Vagina (tissue), 2 donors: ENCODE results near the gene ZCCHC3. TPM values are rescaled to one million over a fixed set of nuclear protein-coding genes. Genes with fewer than 3 reads are reported as not detected.

Experiments used
- DNase-seq, 2 donors: peaks; one replicate each; pipeline ENCODE4 v3.0.0-alpha.2; 2017; ENCODE audit errors: extremely low spot score in 2 of 2
- H3K27ac ChIP-seq: fragments of 200-600 bp; sonication (generic); one replicate; pipeline ENCODE4 v1.5.1; 2019
- H3K27me3 ChIP-seq: fragments of 200-600 bp; sonication (generic); one replicate; pipeline ENCODE4 v1.5.1; 2019
- H3K36me3 ChIP-seq, 2 donors: fragments of 200-600 bp; sonication (generic); one replicate each; pipeline ENCODE4 v1.5.1; 2017 to 2019
- H3K4me1 ChIP-seq: fragments of 200-600 bp; sonication (generic); one replicate; pipeline ENCODE4 v1.5.1; 2019
- H3K4me3 ChIP-seq, 2 donors: fragments of 200-600 bp; sonication (generic); 1 replicate in 1 of 2; 2 replicates in 1 of 2; pipeline ENCODE4 v1.5.1; 2016 to 2019
- H3K9me3 ChIP-seq: fragments of 200-600 bp; sonication (generic); one replicate; pipeline ENCODE4 v1.5.1; 2019
- POLR2A ChIP-seq, 2 donors: fragments of 450-650 bp; IDR thresholded peaks; one replicate each; pipeline ENCODE4 v1.6.1; 2017; ENCODE audit warnings: antibody characterized with exemption in 2 of 2, mild to moderate bottlenecking in 2 of 2, moderate library complexity in 2 of 2
- POLR2AphosphoS5 ChIP-seq, 2 donors: sonication (generic); formaldehyde crosslinking; IDR thresholded peaks; one replicate each; pipeline ENCODE4 v1.9.0; 2017; ENCODE audit warnings: antibody characterized with exemption in 2 of 2, mild to moderate bottlenecking in 2 of 2, low read depth in 1 of 2; ENCODE audit not compliant: insufficient read depth in 1 of 2
- intact Hi-C: fragments of 100-400 bp; cut with DNase I; formaldehyde crosslinking; loops from one replicate; pipeline ENCODE4 v1.15.1; 2023
- total RNA-seq: library from RNA; depleted of rRNA; stranded (reverse); fragments of >200 nt; gene quantifications from one replicate; pipeline ENCODE4 v1.2.3, GENCODE V29; 2016
- TF ChIP-seq, protein P1 (sequence below), 3 experiments: fragments of 450-650 bp in 2 of 3; fragments of 200-600 bp in 1 of 3; sonication (generic) in 1 of 3; IDR thresholded peaks; one replicate each; pipeline ENCODE4 v1.5.1; 2017 to 2019; ENCODE audit warnings: antibody characterized with exemption in 3 of 3, mild to moderate bottlenecking in 2 of 3, moderate library complexity in 2 of 3

The ZCCHC3 gene
- total RNA-seq, 1 donor from 2014 or later: 13.8 TPM

DNA sequence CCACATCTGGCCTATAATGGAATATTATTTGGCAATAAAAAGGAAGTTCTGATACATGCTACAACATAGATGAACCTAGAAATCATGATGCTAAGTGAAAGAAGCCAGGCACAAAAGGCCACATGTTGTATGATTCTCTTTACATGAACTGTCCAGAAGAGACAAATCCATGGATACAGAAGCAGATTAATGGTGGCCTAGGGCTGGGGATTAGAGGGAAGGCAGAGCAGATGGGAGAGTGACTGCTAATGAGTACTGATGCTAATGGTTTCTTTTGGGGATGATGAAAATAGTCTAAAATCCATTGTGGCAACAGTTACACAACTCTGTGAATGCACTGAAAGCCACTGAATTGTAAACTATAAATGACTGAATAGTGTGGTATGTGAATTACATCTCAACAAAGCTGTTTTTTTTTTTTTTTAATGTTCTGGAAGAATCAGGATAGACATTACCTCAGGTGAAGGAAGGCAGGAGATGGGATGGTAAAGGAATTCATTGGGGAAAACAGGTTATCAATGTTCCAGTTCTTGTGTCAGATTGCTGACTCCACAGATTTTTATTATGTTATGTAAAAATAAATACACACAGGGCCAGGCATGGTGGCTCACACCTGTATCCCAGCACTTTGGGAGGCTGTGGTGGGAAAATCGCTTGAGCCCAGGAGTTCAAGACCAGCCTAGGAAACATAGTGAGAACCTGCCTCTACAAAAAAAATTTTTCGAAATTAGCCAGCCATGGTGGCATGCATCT lies 19.1 kb downstream of the ZCCHC3 start:
- H3K4me3 ChIP-seq: no peak overlapping the region
- DNase-seq: no peak
- no peaks in the 10 kb centered on the region for H3K4me1 ChIP-seq
- TF ChIP-seq POLR2AphosphoS5 (IDR thresholded peaks at IDR 0.05; ENCODE audit: insufficient read depth in 1 of 2, low read depth in 1 of 2): no peak
- no peak for TF ChIP-seq POLR2A (IDR thresholded peaks at IDR 0.05)
- TF ChIP-seq, protein P1, sequence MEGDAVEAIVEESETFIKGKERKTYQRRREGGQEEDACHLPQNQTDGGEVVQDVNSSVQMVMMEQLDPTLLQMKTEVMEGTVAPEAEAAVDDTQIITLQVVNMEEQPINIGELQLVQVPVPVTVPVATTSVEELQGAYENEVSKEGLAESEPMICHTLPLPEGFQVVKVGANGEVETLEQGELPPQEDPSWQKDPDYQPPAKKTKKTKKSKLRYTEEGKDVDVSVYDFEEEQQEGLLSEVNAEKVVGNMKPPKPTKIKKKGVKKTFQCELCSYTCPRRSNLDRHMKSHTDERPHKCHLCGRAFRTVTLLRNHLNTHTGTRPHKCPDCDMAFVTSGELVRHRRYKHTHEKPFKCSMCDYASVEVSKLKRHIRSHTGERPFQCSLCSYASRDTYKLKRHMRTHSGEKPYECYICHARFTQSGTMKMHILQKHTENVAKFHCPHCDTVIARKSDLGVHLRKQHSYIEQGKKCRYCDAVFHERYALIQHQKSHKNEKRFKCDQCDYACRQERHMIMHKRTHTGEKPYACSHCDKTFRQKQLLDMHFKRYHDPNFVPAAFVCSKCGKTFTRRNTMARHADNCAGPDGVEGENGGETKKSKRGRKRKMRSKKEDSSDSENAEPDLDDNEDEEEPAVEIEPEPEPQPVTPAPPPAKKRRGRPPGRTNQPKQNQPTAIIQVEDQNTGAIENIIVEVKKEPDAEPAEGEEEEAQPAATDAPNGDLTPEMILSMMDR (IDR thresholded peaks at IDR 0.05): no peak
- no peak overlapping the region for H3K27ac ChIP-seq
- H3K9me3 ChIP-seq: no peaks in the 10 kb centered on the region
- no peaks in the 10 kb centered on the region for H3K27me3 ChIP-seq
- intact Hi-C loops: no loop called here
- no peaks in the 10 kb centered on the region for H3K36me3 ChIP-seq

DNA sequence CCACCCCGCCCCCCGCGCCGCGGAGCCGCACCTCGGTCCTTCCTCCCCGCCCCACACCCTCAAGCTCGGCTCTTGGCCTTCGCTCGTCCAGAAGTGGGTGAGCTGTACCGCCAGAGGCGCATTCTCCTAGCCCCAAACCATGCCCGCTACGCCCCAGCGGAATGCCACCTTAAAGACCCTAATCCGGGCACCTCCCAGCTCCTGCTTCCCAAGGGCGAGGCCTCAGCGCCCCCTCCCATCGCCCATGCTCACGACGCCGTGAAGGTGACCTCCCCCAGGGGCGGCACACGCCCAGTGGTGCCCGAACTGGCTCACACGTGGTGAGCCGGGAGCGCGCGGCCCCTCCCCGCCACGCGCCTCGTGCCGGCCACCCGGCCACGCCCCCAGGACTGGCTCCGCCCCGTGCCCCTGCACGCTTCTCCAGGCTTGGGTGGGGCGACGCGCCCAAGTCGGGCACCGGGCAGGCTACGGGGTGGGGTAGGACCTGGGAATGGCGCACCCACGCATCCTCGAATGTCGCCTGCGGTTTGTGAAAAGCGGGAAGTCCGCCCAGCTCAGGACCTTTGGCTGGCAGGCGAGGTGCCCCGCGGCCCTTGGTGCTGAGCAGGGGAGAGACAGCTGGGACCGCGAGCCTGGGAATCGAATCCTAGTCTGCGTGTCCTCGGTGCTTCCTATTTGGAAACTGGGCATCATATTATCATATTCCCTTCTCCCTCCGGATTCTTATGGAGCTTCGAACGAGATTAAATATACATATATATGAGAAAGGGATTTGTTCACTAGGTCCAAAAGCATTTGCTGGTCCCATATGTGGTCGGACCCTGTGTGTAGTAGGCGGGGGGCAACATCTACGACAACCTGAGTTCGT lies 27.0 kb downstream of the ZCCHC3 start:
- peak; percentile 24 to 82 for TF ChIP-seq POLR2AphosphoS5 (IDR thresholded peaks at IDR 0.05; ENCODE audit: insufficient read depth in 1 of 2, low read depth in 1 of 2)
- peak in 1 of 2 donors; percentile 54 for TF ChIP-seq POLR2A (IDR thresholded peaks at IDR 0.05)
- TF ChIP-seq, protein P1 (IDR thresholded peaks at IDR 0.05): peak in 1 of 3 experiments; percentile 12
- Histone ChIP-seq H3K9me3 (no peaks in the 10 kb centered on the region), H3K27me3 (no peaks in the 10 kb centered on the region), H3K36me3 (no peaks in the 10 kb centered on the region), H3K4me3 (peak overlapping the region; percentile 69 to 97), H3K4me1 (peaks cover 46% of the 10 kb centered on the region), H3K27ac (peak overlapping the region; percentile 96)
- no peak for DNase-seq
- intact Hi-C loops: loop anchor here (10.0 kb wide), 1 partner anchor 50 kb away; no protein-coding TSS in a partner anchor

DNA sequence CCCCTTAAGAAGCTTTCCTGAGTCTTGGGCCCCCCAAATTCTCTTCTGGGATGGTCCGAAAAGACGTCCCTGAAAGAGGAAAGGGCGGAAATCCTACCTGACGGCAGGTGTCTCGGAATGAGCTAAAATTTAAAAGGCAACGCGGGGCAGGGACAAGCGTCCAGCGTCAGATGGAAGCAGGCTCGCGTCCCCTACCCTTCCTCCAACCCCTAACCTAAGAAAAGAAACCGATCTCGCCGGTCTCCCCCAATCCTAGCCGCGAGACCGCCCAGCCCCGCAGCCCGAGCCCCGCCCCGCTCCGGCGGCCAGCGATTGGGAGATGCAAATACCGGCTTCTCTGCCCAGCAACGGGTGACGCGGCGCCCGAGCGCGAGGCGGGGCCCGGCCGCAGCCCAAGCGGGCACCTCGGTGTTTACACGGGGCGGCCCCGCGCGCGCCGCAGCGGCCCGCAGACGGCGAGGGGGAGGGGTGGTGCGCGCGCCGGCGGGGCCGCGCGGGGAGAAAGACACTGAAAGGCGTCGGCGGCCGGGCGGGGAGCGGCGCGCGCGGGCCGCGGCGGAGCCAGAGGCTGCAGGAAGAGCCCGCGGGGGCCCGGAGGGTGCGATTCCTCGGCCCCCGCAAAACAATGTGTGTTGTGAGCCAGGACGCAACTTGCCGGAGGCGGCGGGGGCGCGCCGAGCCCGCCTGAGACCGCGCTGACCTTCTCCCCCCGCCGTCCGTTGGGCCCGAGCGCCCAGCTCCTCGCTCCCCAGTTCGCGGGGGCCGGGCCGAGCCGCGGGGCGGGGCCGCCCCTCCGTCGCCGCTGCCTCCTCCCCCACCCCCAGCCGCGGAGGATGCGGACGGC lies 27.9 kb downstream of the ZCCHC3 start, which contains the start of gene SOX12:
SOX12 (plus strand) TSS at position 508 of the 844 bp plus-strand sequence. CDS start 373 bp downstream, outside the sequence.
- Histone ChIP-seq H3K36me3 (no peaks in the 10 kb centered on the region), H3K27me3 (no peaks in the 10 kb centered on the region), H3K4me1 (peaks cover 55% of the 10 kb centered on the region), H3K27ac (peak within 1 kb of the TSS; percentile 96), H3K9me3 (no peaks in the 10 kb centered on the region), H3K4me3 (peak within 1 kb of the TSS; percentile 69 to 97)
- intact Hi-C loops: loop anchor here (10.0 kb wide), 1 partner anchor 50 kb away; no protein-coding TSS in a partner anchor
- TF ChIP-seq POLR2A (IDR thresholded peaks at IDR 0.05): peak in 1 of 2 donors; percentile 38
- TF ChIP-seq POLR2AphosphoS5 (IDR thresholded peaks at IDR 0.05; ENCODE audit: insufficient read depth in 1 of 2, low read depth in 1 of 2): peak in 1 of 2 donors; percentile 49
- TF ChIP-seq, protein P1 (IDR thresholded peaks at IDR 0.05): no peak
- DNase-seq: peak in 1 of 2 donors; percentile 97

DNA sequence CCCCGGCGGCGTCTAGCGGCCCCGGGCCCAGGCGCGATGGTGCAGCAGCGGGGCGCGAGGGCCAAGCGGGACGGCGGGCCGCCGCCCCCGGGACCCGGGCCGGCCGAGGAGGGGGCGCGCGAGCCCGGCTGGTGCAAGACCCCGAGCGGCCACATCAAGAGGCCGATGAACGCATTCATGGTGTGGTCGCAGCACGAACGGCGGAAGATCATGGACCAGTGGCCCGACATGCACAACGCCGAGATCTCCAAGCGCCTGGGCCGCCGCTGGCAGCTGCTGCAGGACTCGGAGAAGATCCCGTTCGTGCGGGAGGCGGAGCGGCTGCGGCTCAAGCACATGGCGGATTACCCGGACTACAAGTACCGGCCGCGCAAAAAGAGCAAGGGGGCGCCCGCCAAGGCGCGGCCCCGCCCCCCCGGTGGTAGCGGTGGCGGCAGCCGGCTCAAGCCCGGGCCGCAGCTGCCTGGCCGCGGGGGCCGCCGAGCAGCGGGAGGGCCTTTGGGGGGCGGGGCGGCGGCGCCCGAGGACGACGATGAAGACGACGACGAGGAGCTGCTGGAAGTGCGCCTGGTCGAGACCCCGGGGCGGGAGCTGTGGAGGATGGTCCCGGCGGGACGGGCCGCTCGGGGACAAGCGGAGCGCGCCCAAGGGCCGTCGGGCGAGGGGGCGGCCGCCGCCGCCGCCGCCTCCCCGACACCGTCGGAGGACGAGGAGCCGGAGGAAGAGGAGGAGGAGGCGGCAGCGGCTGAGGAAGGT lies 28.7 kb downstream of the ZCCHC3 start:
- no peak for TF ChIP-seq POLR2AphosphoS5 (IDR thresholded peaks at IDR 0.05; ENCODE audit: insufficient read depth in 1 of 2, low read depth in 1 of 2)
- TF ChIP-seq POLR2A (IDR thresholded peaks at IDR 0.05): no peak
- TF ChIP-seq, protein P1 (IDR thresholded peaks at IDR 0.05): no peak
- no peaks in the 10 kb centered on the region for H3K27me3 ChIP-seq
- no peaks in the 10 kb centered on the region for H3K9me3 ChIP-seq
- H3K36me3 ChIP-seq: no peaks in the 10 kb centered on the region
- DNase-seq: no peak
- H3K27ac ChIP-seq: peak overlapping the region; percentile 96
- H3K4me1 ChIP-seq: peaks cover 61% of the 10 kb centered on the region
- H3K4me3 ChIP-seq: peak overlapping the region; percentile 69 to 97
- intact Hi-C loops: loop anchor here (10.0 kb wide), 1 partner anchor 51 kb away; no protein-coding TSS in a partner anchor
